Measurements from ENCODE around the gene EIF4ENIF1.
"Not testable (repeated sequence)": the region's sequence is repeated elsewhere in the genome, so short reads cannot be mapped to it uniquely, and the experiment has no call there.

EIF4ENIF1 gene

GRCh38 chr22:31431950-31432349 is 57.7 kb downstream of the EIF4ENIF1 start:
- H3K27ac ChIP-seq (ENCODE audit: low read depth, low read length) = no peak overlapping the region
- no peak overlapping the region for H2AFZ ChIP-seq (ENCODE audit: low read depth, low read length, severe bottlenecking)
- H3K9ac ChIP-seq (ENCODE audit: low read length) = no peak overlapping the region
- H3K9me3 ChIP-seq (ENCODE audit: insufficient read depth, low read length) = no peaks in the 10 kb centered on the region
- no peak for TF ChIP-seq CTCF (IDR thresholded peaks at IDR 0.05; ENCODE audit: insufficient read depth, low read length, poor library complexity, severe bottlenecking)
- no peak for TF ChIP-seq EZH2phosphoT487 (conservative IDR thresholded peaks at IDR 0.05; ENCODE audit: low read length)
- no peak overlapping the region for H3K4me2 ChIP-seq (ENCODE audit: low read depth, low read length, poor library complexity, severe bottlenecking)
- peaks cover 4% of the 10 kb centered on the region; the same call in 1 of the 2 replicates for H3F3A ChIP-seq (ENCODE audit: insufficient read depth)
- no peaks in the 10 kb centered on the region for H3K9me2 ChIP-seq (replicated peaks; ENCODE audit: insufficient read depth, low read length)
- no peaks in the 10 kb centered on the region for H3K27me3 ChIP-seq (ENCODE audit: low read length)
- H3K4me3 ChIP-seq (ENCODE audit: insufficient read depth, low read length, poor library complexity, severe bottlenecking) = no peak overlapping the region
- H3K79me2 ChIP-seq (ENCODE audit: insufficient read depth, low read length) = peaks cover 8% of the 10 kb centered on the region; the same call in 1 of the 2 replicates
- no peaks in the 10 kb centered on the region for H4K20me1 ChIP-seq (ENCODE audit: low read depth, low read length)
- peaks cover 19% of the 10 kb centered on the region; the same call in 1 of the 2 replicates for H3K36me3 ChIP-seq (ENCODE audit: low read length)

DNA sequence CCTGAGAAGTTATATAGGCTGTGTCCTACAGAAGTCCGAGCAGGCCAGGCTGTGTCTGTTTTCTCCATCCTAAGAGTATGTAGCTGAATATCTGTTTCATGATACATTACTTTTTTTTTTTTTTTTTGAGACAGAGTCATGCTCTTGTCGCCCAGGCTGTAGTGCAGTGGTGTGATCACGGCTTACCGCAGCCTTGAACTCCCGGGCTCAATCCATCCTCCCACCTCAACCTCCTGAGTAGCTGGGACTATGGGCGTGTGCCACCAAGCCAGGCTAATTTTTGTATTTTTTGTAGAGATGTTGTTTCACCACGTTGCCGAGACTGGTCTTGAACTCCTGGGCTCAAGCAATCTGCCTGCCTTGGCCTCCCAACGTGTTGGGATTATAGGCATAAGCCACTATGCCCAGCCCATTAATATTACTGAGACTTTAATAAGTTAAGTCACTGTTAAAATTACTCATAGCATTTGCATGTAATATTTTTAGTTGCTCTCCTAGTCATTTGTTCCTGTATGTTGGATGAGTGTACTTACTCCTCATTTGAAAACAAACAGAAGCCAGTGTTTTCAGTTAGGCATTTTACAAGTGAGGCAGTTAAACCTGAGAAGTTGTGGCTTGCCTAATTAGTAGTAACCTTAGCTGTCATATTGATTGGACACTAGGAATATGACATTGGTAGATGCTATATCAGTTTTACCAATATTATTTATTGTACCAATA is 64.2 kb downstream of the EIF4ENIF1 start:
- Histone ChIP-seq H3K79me2 (ENCODE audit: insufficient read depth, low read length) (peaks cover 8% of the 10 kb centered on the region; the same call in 1 of the 2 replicates), H3K4me2 (ENCODE audit: low read depth, low read length, poor library complexity, severe bottlenecking) (no peak overlapping the region), H3K9ac (ENCODE audit: low read length) (no peak overlapping the region), H3F3A (ENCODE audit: insufficient read depth) (no peaks in the 10 kb centered on the region), H3K27me3 (ENCODE audit: low read length) (no peaks in the 10 kb centered on the region), H3K27ac (ENCODE audit: low read depth, low read length) (no peak overlapping the region), H3K9me3 (ENCODE audit: insufficient read depth, low read length) (no peaks in the 10 kb centered on the region), H3K9me2 (replicated peaks; ENCODE audit: insufficient read depth, low read length) (no peaks in the 10 kb centered on the region), H2AFZ (ENCODE audit: low read depth, low read length, severe bottlenecking) (no peak overlapping the region), H3K4me3 (ENCODE audit: insufficient read depth, low read length, poor library complexity, severe bottlenecking) (no peak overlapping the region), H4K20me1 (ENCODE audit: low read depth, low read length) (no peaks in the 10 kb centered on the region), H3K36me3 (ENCODE audit: low read length) (peaks cover 25% of the 10 kb centered on the region; the same call in 1 of the 2 replicates)
- no peak for TF ChIP-seq EZH2phosphoT487 (conservative IDR thresholded peaks at IDR 0.05; ENCODE audit: low read length)
- TF ChIP-seq CTCF (IDR thresholded peaks at IDR 0.05; ENCODE audit: insufficient read depth, low read length, poor library complexity, severe bottlenecking) = no peak

DNA sequence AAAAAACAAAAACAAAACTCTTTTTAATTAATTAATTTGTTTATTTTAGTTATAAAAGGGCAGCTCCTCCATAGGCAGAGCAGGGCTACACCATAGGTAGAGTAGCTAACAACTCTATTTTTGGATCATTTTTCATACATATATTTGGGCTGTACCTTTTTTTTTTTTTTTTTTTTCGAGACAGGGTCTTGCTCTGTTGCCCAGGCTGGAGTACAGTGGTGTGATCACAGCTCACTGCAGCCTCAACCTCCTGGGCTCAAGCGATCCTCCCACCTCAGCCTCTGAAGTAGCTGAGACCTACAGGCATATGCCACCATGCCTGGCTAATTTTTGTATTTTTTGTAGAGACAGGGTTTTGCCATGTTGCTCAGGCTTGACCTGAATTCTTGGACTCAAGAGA is 87.3 kb downstream of the EIF4ENIF1 start:
- not testable (repeated sequence) for H3K9me2 ChIP-seq (replicated peaks; ENCODE audit: insufficient read depth, low read length); H3K27ac ChIP-seq (ENCODE audit: low read depth, low read length); H3K9ac ChIP-seq (ENCODE audit: low read length); H2AFZ ChIP-seq (ENCODE audit: low read depth, low read length, severe bottlenecking); H3K4me2 ChIP-seq (ENCODE audit: low read depth, low read length, poor library complexity, severe bottlenecking); H3K27me3 ChIP-seq (ENCODE audit: low read length); H4K20me1 ChIP-seq (ENCODE audit: low read depth, low read length); H3K9me3 ChIP-seq (ENCODE audit: insufficient read depth, low read length); H3K4me3 ChIP-seq (ENCODE audit: insufficient read depth, low read length, poor library complexity, severe bottlenecking); H3F3A ChIP-seq (ENCODE audit: insufficient read depth)
- Histone ChIP-seq H3K36me3 (ENCODE audit: low read length) (peaks cover 18% of the 10 kb centered on the region; the same call in 1 of the 2 replicates), H3K79me2 (ENCODE audit: insufficient read depth, low read length) (peaks cover 54% of the 10 kb centered on the region)

DNA sequence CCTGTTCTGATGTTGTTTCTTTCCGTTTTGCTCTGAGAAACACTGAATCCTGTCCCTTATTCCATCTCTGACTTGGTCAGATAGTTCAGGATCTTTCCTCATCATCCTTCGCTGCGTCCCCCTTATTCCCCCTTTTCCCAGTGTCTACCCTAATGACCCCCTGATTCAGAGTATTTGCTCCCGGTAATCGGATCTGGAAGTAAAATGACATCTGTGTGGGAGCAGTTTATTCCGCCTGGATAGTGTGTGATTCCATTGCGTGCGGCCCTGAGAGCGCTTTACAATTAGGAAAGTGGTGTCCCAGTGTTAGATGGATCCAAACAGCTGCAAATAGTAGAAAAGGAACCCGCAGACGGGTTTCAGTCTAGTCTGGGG is 89.6 kb downstream of the EIF4ENIF1 start:
- peak overlapping the region; percentile 80 for H3K4me2 ChIP-seq (ENCODE audit: low read depth, low read length, poor library complexity, severe bottlenecking)
- H3K27me3 ChIP-seq (ENCODE audit: low read length) = no peaks in the 10 kb centered on the region
- H3K4me3 ChIP-seq (ENCODE audit: insufficient read depth, low read length, poor library complexity, severe bottlenecking) = peak overlapping the region; percentile 88
- peaks cover 36% of the 10 kb centered on the region for H3K79me2 ChIP-seq (ENCODE audit: insufficient read depth, low read length)
- H3F3A ChIP-seq (ENCODE audit: insufficient read depth) = 0 out of 2 replicates have a peak, but pooled peaks cover 8% of the 10 kb centered on the region
- H2AFZ ChIP-seq (ENCODE audit: low read depth, low read length, severe bottlenecking) = no peak overlapping the region
- no peaks in the 10 kb centered on the region for H4K20me1 ChIP-seq (ENCODE audit: low read depth, low read length)
- peak overlapping the region; percentile 82 for H3K9ac ChIP-seq (ENCODE audit: low read length)
- no peaks in the 10 kb centered on the region for H3K9me3 ChIP-seq (ENCODE audit: insufficient read depth, low read length)
- H3K9me2 ChIP-seq (replicated peaks; ENCODE audit: insufficient read depth, low read length) = no peaks in the 10 kb centered on the region
- TF ChIP-seq CTCF (IDR thresholded peaks at IDR 0.05; ENCODE audit: insufficient read depth, low read length, poor library complexity, severe bottlenecking) = no peak
- H3K36me3 ChIP-seq (ENCODE audit: low read length) = peaks cover 11% of the 10 kb centered on the region; the same call in 1 of the 2 replicates
- H3K27ac ChIP-seq (ENCODE audit: low read depth, low read length) = peak overlapping the region; percentile 36

All from SU-DHL-6 (cell line).